Brain pericyte (primary cell): Measurements from ENCODE around the gene PLEKHA7.

Experiments used
- DNase-seq: peaks from one replicate; pipeline ENCODE4 v3.0.0-alpha.2; 2012; ENCODE audit warnings: low read depth, low spot score

PLEKHA7 gene

DNA sequence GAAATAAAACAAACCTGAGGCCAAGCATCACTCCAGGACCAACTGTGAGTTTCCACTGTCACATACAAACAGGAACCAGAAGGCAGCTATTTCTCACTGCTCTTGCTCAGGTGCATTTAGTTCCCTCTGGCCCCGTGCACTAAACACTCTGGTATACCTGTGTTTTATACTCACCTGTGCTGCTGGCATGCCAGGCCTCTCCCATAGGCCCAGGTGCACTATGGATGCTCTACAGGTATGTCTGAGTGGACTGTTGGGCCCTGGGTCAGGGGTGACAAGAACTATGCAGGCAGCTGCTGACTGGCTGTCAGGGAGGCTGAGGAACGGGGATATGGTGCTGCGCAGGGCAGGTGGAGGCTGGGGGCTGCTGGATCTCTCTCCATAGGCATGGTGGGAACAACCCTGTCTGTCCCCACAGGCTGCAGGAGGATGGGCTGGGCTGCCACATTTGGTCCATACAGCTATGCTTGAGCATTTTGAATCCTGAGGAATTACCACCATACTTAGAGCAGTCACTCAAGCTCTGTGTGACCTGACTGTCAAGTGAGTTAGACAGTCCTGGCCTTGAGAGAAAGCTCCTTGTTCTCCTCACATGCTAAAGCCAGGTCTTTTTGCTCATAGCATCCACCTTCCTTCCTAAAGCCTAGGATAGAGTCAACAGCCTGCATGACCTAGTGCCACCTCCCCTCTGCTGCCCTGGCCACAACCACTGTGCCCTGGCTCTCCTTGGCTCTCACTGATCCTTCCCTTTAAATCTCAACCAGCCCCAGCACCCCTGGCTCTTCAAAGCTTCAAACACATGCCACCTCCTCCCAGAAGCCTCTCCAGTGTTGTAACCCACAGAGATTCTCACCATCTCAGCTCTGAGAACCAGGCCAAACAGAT, 202.8 kb downstream of the PLEKHA7 start:
- no peak for DNase-seq

DNA sequence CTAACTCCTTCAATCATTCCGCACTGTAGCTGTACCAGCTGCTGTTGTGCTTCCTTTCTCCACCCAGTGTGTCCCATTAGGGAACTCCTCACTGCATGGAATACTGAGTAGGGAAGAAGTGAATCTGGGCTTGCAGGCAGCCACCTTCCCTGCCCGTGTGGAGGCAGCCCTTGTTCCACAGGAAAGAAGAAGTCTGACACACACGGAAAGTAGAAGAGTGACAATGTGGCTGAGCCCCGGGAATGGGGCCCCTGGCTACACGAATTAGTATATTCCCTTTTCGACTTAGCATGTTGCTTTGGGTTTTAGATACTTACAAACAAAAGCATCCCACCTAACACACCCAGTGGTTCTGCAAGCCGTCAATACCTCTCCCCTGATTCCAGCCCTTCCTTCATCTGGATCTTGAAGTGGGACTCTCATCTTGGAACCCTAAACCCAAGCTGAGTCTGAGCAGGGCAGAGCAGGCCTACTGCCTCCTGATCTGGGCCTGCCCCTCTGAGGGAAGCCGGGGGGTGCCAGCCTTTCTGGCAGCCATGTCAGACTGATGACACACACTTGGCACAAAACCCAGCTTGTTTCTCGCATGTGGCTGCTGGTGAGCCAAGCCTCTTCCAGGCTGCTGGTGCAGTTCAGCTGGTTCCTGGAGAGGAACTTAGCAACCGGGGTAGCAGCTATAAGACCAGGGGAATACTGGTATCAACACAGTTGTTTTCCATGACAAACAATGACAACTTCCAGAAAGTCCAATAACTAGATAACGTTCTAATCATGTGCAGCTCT, 204.1 kb downstream of the PLEKHA7 start:
- DNase-seq, result no peak

DNA sequence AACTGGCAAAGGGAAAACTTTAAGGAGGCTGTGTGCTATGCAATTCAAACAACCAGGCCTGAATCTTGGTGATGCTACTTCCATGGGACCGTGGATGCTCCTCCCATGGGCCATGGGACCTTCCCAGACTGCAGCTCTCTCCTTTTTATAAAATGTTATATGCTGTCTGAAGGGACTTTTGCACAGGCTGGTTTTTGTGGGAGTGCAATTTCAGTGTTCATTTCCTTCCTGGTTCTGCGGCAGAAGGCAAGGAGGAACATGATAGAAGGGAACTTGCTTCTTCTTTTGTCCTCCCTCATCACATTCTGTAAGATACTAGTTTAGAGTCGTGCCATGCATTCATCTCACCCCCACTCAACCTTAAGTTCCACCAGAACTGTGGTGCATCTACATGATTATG, 206.9 kb downstream of the PLEKHA7 start:
- DNase-seq, result no peak

- DNase-seq, result no peak
These were observed 207.4 kb downstream of the PLEKHA7 start for GRCh38 chr11:16806791-16807190.

GRCh38 chr11:16805938-16806337, 208.3 kb downstream of the PLEKHA7 start:
- no peak for DNase-seq

DNA sequence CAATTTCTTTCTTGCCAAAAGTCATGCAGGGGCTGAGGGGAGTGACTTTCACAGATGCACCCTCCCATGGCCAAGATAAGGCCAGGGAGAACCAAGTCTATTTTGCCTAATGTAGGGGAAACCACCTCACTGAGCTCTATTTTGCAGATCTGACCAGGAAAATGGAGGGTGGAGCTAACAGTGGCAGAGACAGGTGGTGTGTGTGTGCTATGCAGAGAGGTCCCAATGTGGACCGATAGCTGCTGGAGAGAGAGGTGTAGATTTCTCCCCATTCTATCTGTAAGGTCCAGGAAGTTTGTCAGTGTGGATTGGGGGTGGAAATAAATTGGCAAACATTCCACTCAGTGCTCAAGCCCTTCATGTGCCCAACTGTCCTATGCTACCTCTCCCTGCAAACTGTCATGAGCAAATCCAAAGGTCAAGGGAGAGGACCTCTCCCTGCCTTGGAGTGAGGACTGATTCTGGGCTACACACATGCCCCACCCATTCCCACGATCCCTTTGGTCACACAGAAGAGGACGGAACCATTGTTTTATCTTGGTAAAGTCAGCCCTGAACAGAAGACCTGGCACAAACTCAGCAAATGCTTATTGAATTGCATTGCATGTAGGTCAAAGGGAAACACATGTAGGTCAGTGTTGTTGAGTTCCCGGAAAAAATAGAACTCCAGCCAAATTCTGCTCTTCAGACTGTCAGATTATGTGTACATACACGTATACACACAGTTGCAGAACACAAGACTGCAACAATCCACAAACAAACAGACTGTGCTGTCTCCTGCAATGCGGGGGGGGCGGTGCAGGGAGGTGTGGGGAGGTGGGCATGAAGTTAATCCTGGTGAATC, 209.9 kb downstream of the PLEKHA7 start:
- no peak for DNase-seq

DNA sequence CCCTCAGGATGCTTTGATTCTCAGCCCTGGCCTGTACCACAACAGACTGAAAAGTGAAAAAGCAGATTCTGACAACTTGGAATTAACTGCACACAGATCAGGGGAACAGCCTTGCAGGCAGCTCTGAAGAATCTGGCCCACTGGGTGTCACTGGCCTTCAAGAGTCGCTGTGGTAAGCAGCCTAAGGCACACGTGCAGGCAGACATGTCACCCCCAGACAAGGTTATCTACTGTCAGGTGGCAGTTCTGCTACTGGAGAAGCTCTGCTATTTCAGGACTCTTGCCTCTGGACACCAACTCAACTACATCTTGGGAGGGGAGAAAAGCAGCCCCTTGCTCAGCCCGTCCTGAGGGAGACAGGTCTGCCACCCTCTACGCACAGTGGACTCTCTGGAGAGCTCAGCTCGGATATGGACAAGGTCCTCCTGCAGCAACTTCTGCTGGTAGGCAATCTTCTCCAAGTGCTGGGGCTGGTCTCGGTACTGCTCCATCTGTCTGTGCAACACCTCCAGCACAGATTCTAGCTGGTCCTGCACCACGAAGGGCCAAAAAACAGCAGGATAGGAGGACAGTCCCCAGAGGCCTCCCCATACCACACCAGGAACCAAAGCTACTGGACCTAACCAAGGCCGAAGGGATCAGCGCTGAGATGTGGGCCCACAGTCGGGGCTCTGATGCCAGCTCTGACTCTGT, 212.8 kb downstream of the PLEKHA7 start:
- DNase-seq, result no peak

GRCh38 chr11:16800382-16800781, 213.8 kb downstream of the PLEKHA7 start:
- DNase-seq, result no peak

DNA sequence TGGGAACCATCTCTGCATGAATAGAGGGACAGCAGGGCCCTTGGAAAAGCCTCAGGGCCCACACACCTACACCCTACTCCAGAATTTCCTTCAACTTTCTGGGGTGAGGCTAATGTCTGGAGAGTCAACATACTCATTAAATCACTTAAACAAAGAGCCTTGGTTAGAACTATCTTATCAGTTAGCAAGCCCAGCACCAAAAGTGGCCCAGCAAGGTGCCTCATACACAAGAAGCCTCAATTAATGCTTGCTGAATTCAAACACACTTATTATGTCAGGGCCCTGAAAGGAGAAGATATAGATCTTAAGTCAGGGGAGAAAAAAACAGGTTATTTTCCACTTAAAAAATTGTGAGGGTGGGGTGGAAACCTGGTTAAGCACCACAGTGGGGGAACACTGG, 214.3 kb downstream of the PLEKHA7 start:
- DNase-seq, result no peak

GRCh38 chr11:16799221-16799620, 215.0 kb downstream of the PLEKHA7 start:
- no peak for DNase-seq

GRCh38 chr11:16797776-16798175, 216.4 kb downstream of the PLEKHA7 start:
- no peak for DNase-seq

DNA sequence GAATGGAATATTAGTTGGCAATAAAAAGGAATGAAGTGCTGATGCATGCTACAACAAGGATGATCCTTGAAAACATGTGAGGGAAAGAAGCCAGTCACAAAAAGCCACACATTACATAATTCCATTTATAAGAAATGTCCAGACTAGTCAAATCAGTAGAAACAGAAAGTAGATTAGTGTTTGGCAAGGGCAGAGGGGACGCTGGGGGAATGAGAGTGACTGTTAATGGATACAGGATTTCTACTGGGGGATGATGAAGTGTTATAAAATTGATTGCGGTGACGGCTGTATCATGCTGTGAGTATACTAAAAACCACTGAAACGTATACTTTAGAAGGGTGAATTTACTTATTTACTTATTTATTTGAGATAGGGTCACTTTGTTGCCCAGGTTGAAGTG, 217.9 kb downstream of the PLEKHA7 start:
- no peak for DNase-seq

DNA sequence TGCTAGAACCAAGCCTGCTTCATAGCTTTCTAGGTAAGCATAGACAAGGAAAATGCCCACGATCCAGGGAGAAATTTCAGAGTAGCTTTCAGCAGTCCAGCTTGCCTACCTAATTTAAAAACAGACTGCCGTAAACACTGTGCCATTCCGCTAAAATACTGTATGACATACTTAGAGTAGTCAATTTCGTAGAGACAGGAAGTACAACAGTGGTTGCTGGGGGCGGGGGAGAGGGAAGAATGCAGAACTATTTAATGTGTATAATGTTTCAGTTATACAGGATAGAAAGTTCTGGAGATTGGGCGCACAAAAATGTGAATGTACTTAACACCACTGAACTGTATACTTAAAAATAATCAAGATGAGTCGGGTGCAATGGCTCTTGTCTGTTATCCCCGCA, 219.1 kb downstream of the PLEKHA7 start:
- DNase-seq, result no peak

GRCh38 chr11:16794047-16794818, 220.0 kb downstream of the PLEKHA7 start:
- no peak for DNase-seq

DNA sequence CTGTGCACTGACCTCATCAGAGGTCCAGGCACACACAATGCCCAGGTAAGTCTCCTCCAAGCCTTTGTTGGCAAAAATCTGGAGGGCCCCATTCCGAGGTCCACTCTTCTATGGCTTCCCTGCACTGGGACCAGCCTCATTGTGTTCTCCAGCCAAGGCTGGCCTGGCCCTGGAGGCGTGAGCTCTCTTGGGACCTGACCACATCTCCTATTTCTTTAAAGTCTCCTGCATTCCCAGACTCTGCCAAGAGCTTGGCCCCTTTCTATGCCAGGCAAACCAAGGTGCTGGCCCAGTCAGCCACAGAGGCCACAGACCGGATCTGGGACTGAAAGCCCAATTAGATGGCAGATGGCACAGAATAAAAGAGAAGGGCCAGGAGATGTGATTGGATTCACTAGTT, 220.7 kb downstream of the PLEKHA7 start:
- no peak for DNase-seq

GRCh38 chr11:16793009-16793408, 221.2 kb downstream of the PLEKHA7 start:
- no peak for DNase-seq

- DNase-seq, result no peak
These were observed 221.8 kb downstream of the PLEKHA7 start for GRCh38 chr11:16792426-16792825.

DNA sequence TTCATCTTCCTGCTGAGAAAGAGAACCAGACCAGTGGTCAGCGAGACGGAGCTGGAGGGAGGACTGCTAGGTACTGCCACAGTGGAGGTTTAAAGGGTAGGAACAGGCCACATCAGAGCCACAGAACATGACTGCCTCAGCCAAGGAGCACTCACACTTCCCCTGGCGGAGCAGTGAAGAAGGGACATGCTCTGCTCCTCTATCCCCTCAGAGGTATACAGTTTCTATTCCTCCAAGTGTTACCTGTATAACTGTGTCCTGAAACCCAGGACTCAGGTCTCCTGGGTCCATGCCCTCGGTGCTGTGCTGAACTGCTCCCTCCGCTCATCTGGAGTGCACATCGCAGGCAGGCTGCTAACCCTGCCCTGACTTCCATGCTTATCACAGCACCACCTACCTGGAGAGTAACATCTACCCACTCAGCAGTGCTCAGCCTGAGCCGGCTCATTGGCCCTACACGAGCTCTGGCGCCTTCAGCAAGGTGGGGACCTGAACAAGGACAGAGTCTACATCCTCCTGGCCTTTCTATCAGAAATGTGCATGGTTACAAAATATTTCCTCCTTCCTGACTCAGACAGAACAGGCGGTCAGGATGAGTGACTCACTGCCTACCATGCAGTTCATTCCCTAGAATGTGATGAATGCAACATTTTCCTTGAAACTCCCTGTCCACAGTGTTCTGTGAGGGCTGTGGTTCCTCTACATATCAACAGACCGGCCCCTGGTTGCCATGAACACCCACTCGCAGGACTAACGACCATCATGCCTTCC, 222.8 kb downstream of the PLEKHA7 start:
- DNase-seq, result no peak

GRCh38 chr11:16790486-16791190, 223.6 kb downstream of the PLEKHA7 start:
- no peak for DNase-seq
